ENCODE results near the gene KRT86. TPM values are rescaled to one million over a fixed set of nuclear protein-coding genes. Genes with fewer than 3 reads are reported as not detected.
A peak's percentile ranks its signal among the peaks of the same experiment; 100 is the strongest.

KRT86 gene
- total and polyA plus RNA-seq, 9 donors, result 0.04 to 0.34 (median 0.22) TPM; not detected in 1

DNA sequence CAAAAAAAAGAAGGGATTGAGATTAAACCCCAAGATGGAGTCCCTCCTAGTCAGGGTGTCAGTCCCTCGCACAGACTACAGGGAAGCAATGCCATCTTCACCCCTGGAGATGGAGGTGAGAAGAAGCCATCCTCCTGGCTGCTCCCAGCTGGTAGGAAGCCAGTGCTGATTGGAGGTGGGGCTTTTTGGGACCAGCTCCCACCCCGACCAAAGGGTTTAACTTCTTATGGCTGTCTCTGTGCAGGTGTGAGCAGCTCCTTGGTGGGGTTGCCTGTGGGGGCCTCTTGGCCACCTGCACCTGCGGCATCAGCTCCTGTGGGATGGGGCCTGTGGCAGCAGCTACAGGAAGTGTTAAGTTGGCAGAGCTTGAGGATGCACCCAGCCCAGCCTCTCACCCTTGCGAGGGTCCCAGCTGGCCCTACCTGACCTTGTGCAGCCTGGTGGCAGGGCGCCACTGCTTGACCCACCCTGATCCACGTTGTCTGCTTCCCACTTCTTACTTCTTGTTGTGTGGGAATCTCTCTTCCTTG is 3.8 kb upstream of the KRT86 start:
- no peak for DNase-seq
- H3K4me3 ChIP-seq (ENCODE audit: low read length), result no peak overlapping the region
- no peaks in the 10 kb centered on the region for H3K9me3 ChIP-seq (replicated peaks; ENCODE audit: control insufficient read depth, low read depth, low read length)
- peaks cover 22% of the 10 kb centered on the region for H3K27me3 ChIP-seq (ENCODE audit: control insufficient read depth, insufficient read depth, low read length)
- H3K4me1 ChIP-seq (ENCODE audit: control insufficient read depth, insufficient read depth, low read length), result no peaks in the 10 kb centered on the region
- no peaks in the 10 kb centered on the region for H3K36me3 ChIP-seq (ENCODE audit: control insufficient read depth, insufficient read depth, low read length)
- WGBS (ENCODE audit: insufficient coverage), result 68% methylated on average over 2 of the region's 6 CpGs
- no peak overlapping the region for H3K27ac ChIP-seq (ENCODE audit: low read length)

DNA sequence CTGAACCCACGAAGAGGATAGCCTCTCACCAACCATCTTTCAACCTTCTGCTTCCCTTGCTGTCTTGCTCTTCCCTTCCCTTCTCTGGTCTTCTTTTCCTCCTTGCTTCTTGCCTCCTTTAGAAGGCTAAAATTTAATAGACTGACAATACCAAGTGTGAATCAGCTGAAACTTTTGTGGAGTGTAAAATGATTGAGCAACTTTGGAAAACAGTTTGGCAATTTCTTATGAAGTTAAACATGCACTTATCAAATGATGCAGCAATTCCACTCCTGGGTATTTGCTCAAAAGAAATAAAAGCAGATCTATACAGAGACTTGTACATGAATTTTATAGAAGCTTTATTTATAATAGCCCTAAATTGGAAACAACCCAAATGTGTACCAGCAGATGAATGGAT is 3.3 kb upstream of the KRT86 start:
- no peak overlapping the region for H3K27ac ChIP-seq (ENCODE audit: low read length)
- H3K4me1 ChIP-seq (ENCODE audit: control insufficient read depth, insufficient read depth, low read length), result no peaks in the 10 kb centered on the region
- no peak for DNase-seq
- H3K9me3 ChIP-seq (replicated peaks; ENCODE audit: control insufficient read depth, low read depth, low read length), result no peaks in the 10 kb centered on the region
- no CpG with 5 or more reads among the region's 1 CpG for WGBS (ENCODE audit: insufficient coverage)
- no peak overlapping the region for H3K4me3 ChIP-seq (ENCODE audit: low read length)
- H3K36me3 ChIP-seq (ENCODE audit: control insufficient read depth, insufficient read depth, low read length), result no peaks in the 10 kb centered on the region
- peaks cover 24% of the 10 kb centered on the region for H3K27me3 ChIP-seq (ENCODE audit: control insufficient read depth, insufficient read depth, low read length)

DNA sequence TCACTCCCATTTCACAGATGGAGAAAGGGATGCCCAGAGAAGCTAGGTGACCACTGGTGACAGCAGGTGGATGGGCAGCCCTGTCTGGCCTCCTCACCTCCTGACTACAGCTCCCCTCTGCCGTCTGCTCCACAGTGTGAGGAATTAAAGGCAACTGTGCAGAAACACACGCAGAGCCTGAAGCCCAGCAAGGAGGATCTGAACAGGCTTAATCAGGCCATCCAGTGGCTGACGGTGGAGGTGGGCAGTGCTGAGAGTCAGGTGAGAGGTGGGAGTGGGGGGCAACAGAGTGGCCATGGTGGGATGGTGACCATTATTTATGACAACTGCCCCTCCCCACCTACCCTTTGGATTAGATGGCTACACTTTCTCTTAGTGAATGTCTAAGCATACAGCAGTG is 1.2 kb downstream of the KRT86 start:
- no peak overlapping the region for H3K27ac ChIP-seq (ENCODE audit: low read length)
- 57% methylated on average over 2 of the region's 3 CpGs for WGBS (ENCODE audit: insufficient coverage)
- no peak for DNase-seq
- H3K4me1 ChIP-seq (ENCODE audit: control insufficient read depth, insufficient read depth, low read length), result peaks cover 21% of the 10 kb centered on the region
- no peaks in the 10 kb centered on the region for H3K36me3 ChIP-seq (ENCODE audit: control insufficient read depth, insufficient read depth, low read length)
- H3K9me3 ChIP-seq (replicated peaks; ENCODE audit: control insufficient read depth, low read depth, low read length), result no peaks in the 10 kb centered on the region
- no peak overlapping the region for H3K4me3 ChIP-seq (ENCODE audit: low read length)
- H3K27me3 ChIP-seq (ENCODE audit: control insufficient read depth, insufficient read depth, low read length), result peaks cover 39% of the 10 kb centered on the region

DNA sequence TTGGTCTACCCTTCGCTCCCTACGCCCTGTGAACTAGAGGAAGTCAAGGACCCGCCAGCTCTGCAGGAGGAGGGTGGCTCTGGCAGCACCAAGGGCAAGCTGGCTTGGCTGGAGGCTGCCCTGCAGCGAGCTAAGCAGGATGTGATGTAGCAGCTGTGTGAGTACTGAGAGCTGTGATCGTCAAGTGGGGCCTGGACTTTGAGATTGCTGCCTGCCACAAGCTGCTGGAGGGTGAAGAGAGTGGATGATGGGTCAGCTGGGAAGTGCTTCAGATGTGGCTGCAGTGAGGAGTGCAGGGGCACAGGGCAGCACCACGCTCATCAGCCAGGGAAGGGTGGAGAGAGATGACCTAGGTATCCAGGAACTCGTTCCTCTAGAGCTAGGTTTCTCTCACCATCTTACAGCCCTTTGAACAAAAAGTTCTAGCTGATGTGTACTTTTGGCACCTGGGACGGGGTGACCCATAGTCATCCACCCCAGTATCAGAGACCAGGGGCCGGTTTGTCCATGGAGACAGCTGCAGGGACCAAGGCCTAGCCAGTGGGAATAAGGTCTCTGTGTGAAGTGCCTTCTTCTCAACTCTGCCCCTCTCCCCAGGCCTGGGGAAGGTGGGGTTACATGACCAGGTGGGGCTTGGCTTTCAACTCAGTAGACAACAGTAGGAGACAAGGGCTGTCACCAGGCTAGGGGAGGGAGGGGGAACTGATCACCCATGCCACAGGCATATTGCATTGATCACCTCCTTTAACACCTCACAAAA is 3.2 kb downstream of the KRT86 start:
- no peaks in the 10 kb centered on the region for H3K9me3 ChIP-seq (replicated peaks; ENCODE audit: control insufficient read depth, low read depth, low read length)
- 73% methylated on average over 6 of the region's 9 CpGs for WGBS (ENCODE audit: insufficient coverage)
- H3K27me3 ChIP-seq (ENCODE audit: control insufficient read depth, insufficient read depth, low read length), result peaks cover 38% of the 10 kb centered on the region
- H3K27ac ChIP-seq (ENCODE audit: low read length), result no peak overlapping the region
- H3K4me3 ChIP-seq (ENCODE audit: low read length), result no peak overlapping the region
- H3K36me3 ChIP-seq (ENCODE audit: control insufficient read depth, insufficient read depth, low read length), result no peaks in the 10 kb centered on the region
- peaks cover 29% of the 10 kb centered on the region for H3K4me1 ChIP-seq (ENCODE audit: control insufficient read depth, insufficient read depth, low read length)
- no peak for DNase-seq

DNA sequence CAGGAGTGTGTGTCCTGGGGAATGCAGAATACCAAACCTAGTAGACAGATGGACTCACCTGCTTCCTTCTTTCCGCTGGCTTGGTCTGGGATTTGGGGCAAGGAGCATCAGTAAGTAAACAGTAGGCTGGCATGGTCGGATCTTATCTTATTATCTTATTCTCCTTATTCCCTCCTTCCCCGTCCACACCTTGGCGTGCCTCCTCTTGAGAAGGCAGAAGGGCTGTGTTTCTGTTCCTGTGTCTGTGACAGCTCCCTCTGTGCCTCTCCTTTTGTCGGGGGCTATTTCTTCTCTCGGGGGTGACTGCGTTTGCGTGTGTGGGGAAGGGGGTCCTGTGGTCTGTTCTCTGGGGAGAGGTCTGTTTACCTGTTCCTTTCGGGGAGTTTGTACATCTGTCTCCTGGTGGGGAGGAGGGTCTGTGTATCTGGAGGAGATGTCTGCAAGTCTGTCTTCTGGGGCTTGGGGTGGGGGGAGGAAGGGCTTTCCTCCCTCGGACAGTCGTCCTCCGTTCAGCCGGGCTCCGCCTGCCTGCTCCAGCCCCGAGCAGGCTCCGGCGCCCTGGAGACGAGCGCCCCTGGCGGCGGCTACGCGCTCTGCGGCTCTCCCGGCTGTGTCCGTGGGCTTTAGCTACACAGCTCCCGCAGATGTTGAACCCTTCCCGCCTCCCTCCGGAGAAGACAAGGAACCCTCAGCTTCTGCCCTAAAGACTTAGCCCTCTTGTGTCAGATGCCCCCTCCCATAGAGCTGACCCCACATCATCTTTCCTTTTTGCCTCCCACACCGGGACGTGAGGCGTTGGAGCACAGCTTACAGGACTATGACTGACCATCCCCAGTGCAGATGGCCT is 4.4 kb downstream of the KRT86 start:
- H3K4me3 ChIP-seq (ENCODE audit: low read length), result no peak overlapping the region
- peaks cover 39% of the 10 kb centered on the region for H3K27me3 ChIP-seq (ENCODE audit: control insufficient read depth, insufficient read depth, low read length)
- no peak overlapping the region for H3K27ac ChIP-seq (ENCODE audit: low read length)
- no peaks in the 10 kb centered on the region for H3K36me3 ChIP-seq (ENCODE audit: control insufficient read depth, insufficient read depth, low read length)
- DNase-seq, result peak; percentile 70
- H3K4me1 ChIP-seq (ENCODE audit: control insufficient read depth, insufficient read depth, low read length), result peaks cover 29% of the 10 kb centered on the region
- H3K9me3 ChIP-seq (replicated peaks; ENCODE audit: control insufficient read depth, low read depth, low read length), result no peaks in the 10 kb centered on the region
- whole genome bisulfite sequencing (ENCODE audit: insufficient coverage), result 4% methylated on average over 21 of the region's 32 CpGs

DNA sequence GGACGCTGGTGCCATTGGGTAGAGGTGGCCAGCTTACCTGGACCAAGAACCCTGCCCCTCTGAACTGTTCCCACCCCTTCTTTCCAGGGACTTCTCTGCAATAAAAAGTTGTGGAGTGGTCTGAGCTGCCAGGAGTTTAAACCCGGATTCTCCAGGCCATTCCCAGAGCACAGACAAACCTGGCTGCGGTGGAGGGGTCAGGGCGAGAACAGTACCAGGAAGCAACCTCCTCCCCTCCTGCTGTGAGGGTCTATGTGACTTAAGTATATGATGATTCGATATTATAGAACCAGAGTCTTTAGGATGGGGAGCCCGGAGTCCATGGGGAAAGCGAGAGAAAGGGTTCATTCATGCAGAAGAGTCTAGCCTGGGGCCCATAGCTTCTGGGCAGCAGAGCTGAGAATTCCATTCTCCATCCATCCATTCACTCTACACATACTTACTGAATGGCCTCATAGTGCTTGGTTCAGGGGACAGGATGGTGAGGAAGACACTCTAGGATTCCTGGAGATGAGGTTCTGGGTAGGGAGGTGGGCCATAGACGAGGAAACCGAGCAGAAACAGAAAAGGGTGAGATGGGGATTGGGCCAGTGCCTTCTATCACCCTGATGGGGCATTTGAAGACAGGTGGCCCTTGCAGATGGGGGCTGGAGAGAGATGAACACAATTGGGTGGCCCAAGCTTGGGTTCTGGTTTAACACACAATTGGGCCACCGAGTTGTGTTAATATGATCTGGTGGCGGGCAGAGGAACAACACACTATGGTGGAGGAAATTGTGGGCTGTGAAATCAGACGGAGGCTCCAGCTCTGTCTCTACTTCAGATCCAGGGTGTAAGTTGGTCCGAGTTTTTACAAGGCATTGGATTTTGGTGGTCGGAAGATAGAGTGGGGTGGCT is 5.2 kb downstream of the KRT86 start:
- no peak overlapping the region for H3K4me3 ChIP-seq (ENCODE audit: low read length)
- DNase-seq, result no peak
- WGBS (ENCODE audit: insufficient coverage), result 97% methylated on average over 5 of the region's 14 CpGs
- H3K27ac ChIP-seq (ENCODE audit: low read length), result no peak overlapping the region
- peaks cover 29% of the 10 kb centered on the region for H3K4me1 ChIP-seq (ENCODE audit: control insufficient read depth, insufficient read depth, low read length)
- H3K36me3 ChIP-seq (ENCODE audit: control insufficient read depth, insufficient read depth, low read length), result no peaks in the 10 kb centered on the region
- H3K27me3 ChIP-seq (ENCODE audit: control insufficient read depth, insufficient read depth, low read length), result peaks cover 36% of the 10 kb centered on the region
- no peaks in the 10 kb centered on the region for H3K9me3 ChIP-seq (replicated peaks; ENCODE audit: control insufficient read depth, low read depth, low read length)

DNA sequence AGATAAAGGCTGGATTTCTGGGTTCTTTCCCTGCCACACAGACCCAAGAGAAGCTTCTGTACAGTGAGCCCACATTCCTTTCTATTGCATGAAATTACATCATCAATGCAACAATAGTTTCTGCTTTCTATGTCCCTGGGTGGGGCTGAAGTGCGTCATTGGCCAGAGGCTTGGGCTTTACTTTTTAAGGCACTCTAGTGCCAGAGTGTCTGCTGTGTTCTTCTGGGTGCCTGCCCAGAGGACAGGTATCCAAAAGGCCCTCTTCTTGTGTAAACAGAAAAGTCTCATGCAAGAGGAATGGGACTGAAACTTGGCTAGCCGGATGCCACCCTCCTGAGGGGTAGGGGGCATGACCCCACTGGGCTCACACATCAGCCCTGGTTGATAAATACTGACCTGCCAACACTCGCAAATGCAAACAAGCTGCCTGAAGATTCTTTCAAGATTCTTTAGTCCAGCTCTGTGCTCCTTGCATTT is 5.9 kb downstream of the KRT86 start:
- Histone ChIP-seq H3K27me3 (ENCODE audit: control insufficient read depth, insufficient read depth, low read length) (peaks cover 31% of the 10 kb centered on the region), H3K36me3 (ENCODE audit: control insufficient read depth, insufficient read depth, low read length) (no peaks in the 10 kb centered on the region), H3K9me3 (replicated peaks; ENCODE audit: control insufficient read depth, low read depth, low read length) (no peaks in the 10 kb centered on the region), H3K27ac (ENCODE audit: low read length) (no peak overlapping the region), H3K4me1 (ENCODE audit: control insufficient read depth, insufficient read depth, low read length) (peaks cover 29% of the 10 kb centered on the region), H3K4me3 (ENCODE audit: low read length) (no peak overlapping the region)
- 55% methylated on average over 2 of the region's 3 CpGs for WGBS (ENCODE audit: insufficient coverage)
- DNase-seq, result no peak

DNA sequence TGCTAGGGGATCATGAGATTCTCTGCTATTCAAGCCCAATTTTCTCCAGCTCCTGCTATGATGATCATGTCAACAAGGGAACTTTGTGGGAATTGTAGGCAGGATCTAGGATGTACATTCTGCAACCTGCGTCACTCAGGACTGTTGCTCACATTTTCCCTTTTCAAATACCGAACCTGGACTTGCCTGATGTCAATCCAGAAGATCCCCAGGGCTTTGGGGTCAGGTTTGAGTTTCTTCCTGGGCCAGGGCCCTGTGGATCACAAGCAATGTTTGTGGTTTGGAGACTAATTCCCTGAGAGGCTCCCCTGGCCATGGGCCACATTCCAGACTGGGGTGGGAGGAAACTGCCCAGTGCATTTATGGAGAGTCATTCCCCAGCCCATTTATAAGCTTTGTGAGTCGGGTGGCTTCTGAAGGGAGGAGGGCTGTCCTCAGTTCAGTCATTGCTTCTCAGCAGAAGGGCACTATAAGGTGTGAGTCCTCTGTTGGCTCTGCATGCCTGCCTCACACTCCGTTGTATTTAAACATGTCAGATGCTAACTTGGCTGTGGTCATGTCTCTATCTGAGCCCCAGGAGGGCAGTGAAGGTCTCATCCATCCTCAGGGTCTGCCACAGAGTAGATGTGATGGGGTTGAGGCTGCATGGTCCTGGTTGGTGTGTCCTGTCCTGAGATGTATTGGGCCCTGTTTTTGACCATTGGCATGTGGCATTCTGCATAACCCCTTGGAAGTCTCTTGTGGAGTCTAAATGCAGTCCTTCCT is 6.5 kb downstream of the KRT86 start:
- H3K36me3 ChIP-seq (ENCODE audit: control insufficient read depth, insufficient read depth, low read length), result no peaks in the 10 kb centered on the region
- 60% methylated on average over 1 of the region's 4 CpGs for WGBS (ENCODE audit: insufficient coverage)
- peaks cover 29% of the 10 kb centered on the region for H3K4me1 ChIP-seq (ENCODE audit: control insufficient read depth, insufficient read depth, low read length)
- no peak overlapping the region for H3K27ac ChIP-seq (ENCODE audit: low read length)
- no peaks in the 10 kb centered on the region for H3K9me3 ChIP-seq (replicated peaks; ENCODE audit: control insufficient read depth, low read depth, low read length)
- peaks cover 26% of the 10 kb centered on the region for H3K27me3 ChIP-seq (ENCODE audit: control insufficient read depth, insufficient read depth, low read length)
- DNase-seq, result peak; percentile 39
- no peak overlapping the region for H3K4me3 ChIP-seq (ENCODE audit: low read length)

DNA sequence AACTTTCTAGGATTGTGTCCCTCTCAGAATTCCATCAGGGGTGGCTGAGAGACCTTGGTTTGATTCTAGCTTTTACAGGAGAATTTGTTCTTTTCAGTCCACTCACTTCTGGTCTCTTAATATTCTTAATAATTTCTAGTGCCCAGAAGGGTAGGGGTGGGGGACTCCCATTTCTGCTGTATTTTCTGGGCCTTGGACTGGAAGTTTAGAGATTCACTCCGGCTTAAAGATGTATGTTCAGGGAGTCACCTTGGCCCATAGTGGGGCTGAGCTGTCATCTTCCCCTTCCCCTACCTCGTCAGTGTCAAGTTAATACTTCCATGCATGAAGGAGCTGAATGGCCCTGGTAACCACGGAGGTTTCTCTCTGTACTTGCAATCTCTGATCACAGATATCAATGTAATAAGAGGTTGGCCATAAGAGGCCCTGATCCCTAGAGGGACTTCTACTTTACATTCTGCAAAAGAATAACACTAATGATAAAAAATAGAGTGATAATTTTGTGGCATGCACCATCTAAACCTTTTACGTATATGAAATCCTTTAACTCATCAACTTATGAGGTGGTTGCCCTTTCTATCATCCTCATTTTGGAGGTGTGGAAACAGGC is 10.2 kb downstream of the KRT86 start:
- no peak for DNase-seq
- H3K4me3 ChIP-seq (ENCODE audit: low read length), result no peak overlapping the region
- H3K36me3 ChIP-seq (ENCODE audit: control insufficient read depth, insufficient read depth, low read length), result no peaks in the 10 kb centered on the region
- peaks cover 16% of the 10 kb centered on the region for H3K4me1 ChIP-seq (ENCODE audit: control insufficient read depth, insufficient read depth, low read length)
- H3K9me3 ChIP-seq (replicated peaks; ENCODE audit: control insufficient read depth, low read depth, low read length), result no peaks in the 10 kb centered on the region
- H3K27ac ChIP-seq (ENCODE audit: low read length), result no peak overlapping the region
- H3K27me3 ChIP-seq (ENCODE audit: control insufficient read depth, insufficient read depth, low read length), result peaks cover 7% of the 10 kb centered on the region
- no CpG with 5 or more reads among the region's 4 CpGs for WGBS (ENCODE audit: insufficient coverage)

All from muscle of leg (tissue), 11 donors.